DMS79 treated with DMSO at 0.1 percent for 48 hours (cell line): ENCODE measurements around the gene SLC1A3.
"Not testable (repeated sequence)": the region's sequence is repeated elsewhere in the genome, so short reads cannot be mapped to it uniquely, and the experiment has no call there.

Experiments used
- DNase-seq: peaks from one replicate; lab custom pipeline; 2025; lab: John Stamatoyannopoulos, UW

Gene SLC1A3

GRCh38 chr5:36606428-36607113 lies at the start of gene SLC1A3:
Gene SLC1A3, plus strand, starts transcription at chr5:36606606. Its CDS starts 1,818 bp downstream, at chr5:36608424.
- peak; percentile 7 for DNase-seq

- no peak for DNase-seq
Observed at GRCh38 chr5:36558641-36559040, 47.8 kb upstream of the SLC1A3 start.

DNA sequence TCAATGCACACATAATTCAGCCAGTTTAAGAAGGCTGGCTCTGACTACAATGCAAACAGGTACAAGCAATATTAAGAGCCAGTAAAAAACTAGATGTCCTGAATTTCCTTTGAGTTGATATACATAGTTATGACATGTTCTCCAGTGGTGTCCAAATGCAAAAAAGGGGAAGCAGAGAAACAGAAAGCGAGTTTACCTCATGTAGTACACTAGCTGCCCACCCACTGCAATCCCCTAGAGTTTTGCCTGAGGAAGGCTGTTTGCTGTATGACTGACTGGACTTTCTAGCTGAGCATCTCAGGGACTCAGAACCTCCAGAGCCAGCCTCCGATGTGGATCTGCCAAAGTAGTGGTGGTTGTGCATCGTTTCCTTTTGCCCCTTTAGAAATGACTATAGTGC lies 44.8 kb upstream of the SLC1A3 start:
- DNase-seq: no peak

DNA sequence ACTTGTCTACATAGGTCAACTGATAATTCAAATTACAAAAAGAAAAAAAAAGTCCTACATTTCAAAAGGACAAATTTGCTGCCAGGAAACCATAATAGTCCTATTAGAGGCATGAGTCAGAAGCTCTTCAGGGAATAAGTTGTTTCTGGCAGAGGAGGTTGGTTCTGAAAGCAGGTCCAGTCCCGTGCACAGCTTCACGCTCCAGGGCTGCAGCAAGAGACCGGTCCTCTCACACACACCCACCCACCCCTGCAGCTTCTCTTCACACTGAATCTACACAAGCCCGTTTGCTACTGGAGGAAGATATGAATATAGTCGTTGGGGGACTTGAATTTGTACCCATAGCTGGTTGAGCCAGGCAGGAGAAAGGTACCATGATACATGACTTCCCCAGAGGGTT lies 36.9 kb upstream of the SLC1A3 start:
- no peak for DNase-seq

- DNase-seq: no peak
Observed at GRCh38 chr5:36570301-36571095, 35.9 kb upstream of the SLC1A3 start.

GRCh38 chr5:36571401-36572042 lies 34.9 kb upstream of the SLC1A3 start:
- DNase-seq: no peak

DNA sequence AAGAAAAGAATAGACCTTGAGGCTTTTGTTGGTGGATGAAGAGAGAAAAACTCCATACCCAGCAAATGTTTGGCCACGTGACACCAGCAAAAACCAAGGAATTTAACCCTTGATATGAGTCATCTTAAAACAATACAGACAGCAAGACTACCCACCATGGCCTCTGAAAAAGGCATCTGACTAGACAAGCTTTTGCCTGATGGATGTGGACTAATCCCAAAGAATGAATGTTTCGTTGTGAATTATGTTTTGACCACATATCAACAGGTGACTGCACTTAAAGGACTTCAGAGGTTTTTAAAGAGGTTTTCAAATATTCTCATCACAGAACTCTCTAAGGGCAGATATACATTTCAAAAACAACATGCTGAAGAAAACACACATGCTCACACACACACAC lies 33.0 kb upstream of the SLC1A3 start:
- DNase-seq: no peak

DNA sequence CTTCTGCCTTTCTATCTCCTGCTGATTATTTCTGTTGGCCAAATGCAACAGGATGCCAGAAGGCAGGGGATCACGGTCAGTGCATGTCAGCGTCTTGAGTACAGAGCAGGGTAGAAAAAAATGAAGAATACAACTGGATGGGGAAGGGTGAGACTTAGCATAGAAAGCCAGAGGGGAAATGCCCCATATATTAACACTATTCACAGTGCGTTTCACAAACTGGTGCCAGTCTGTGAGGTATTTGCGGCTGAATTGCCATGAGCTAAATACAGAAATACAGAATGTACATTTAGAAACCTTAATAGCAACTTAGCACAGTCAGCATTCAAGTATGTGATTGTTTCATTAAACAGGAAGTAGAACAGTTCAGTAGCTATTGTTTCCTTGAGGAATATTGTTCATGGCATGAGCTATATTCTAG lies 31.0 kb upstream of the SLC1A3 start:
- no peak for DNase-seq

- DNase-seq: no peak
Observed at GRCh38 chr5:36576721-36577120, 29.7 kb upstream of the SLC1A3 start.

GRCh38 chr5:36579858-36580257 lies 26.5 kb upstream of the SLC1A3 start:
- not testable (repeated sequence) for DNase-seq

DNA sequence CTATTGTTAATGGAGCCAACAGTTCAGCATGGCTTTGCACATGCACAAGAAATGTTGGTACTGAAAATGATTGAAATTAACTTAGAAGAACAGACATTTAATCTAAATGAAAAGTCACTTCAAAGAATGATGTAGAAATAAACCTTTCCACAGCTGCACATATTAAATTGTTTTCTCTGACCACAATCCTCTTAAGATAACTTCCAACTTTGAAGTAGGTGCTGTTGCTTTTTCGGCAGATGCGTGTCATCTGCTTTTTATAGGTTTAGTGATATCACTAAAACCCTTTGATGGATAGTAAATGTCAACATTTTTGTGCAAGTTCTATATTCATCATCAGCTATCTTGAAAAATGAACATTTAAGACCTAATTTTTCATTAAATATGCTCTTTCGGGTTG lies 25.3 kb upstream of the SLC1A3 start:
- DNase-seq: no peak

GRCh38 chr5:36584009-36584875 lies 22.2 kb upstream of the SLC1A3 start:
- no peak for DNase-seq

DNA sequence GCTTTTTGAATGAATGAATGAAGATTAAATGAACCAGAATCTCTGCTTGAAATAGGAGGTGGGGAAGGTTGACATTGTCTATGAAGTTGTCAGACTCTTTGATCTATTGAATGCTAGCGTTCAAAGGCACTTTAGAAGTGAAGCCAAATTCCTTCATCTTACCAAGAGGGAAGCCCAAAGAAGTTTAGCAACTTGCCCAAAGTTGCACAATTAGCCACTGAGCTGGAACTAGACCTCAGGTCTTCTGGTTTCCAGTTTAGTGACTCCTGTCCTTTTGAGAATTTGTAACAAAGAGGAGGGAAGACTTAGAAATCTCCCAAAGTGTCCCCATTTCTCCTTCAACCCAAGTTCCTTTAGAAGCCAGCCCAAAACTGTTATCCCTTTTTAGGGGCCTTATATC lies 20.7 kb upstream of the SLC1A3 start:
- no peak for DNase-seq

DNA sequence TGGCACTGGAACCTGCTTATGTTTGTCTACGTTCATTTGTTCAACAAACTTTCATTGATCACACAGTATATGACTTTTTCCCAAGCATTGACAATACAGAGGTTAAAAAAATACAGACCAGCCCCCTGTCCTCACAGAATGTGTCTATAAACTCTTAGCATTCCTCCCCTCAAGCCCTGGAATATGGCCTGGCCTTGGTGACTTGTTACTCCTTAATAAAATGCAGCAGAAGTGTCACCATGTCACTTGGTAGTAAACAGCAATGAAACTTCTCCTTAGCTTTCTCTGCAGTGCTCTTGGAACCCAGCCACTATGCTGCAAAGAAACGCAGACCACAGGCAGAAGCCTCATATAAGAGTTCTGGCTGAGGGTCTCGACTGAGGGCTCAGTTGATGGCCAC lies 19.1 kb upstream of the SLC1A3 start:
- no peak for DNase-seq

GRCh38 chr5:36589735-36590134 lies 16.7 kb upstream of the SLC1A3 start:
- DNase-seq: not testable (repeated sequence)

- peak; percentile 59 for DNase-seq
Observed at GRCh38 chr5:36590513-36591286, 15.7 kb upstream of the SLC1A3 start.

DNA sequence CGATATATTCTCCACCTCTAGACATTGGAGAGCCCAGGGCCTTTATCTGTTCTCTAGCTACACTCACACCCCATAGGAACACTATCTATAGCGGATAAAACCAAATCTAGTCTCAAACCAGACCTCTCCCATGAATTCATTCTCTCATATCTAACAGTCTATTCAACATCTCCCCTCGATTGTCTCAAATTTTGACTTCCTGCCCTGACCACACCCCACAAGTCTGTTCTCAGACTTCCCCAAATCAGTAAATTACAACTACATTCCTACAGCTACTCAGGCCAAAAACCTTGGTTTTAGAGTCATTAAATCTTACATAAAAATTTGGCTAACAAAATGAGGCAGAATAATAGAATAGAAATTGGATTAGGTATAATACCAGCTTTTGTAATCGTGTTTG lies 12.5 kb upstream of the SLC1A3 start:
- no peak for DNase-seq

DNA sequence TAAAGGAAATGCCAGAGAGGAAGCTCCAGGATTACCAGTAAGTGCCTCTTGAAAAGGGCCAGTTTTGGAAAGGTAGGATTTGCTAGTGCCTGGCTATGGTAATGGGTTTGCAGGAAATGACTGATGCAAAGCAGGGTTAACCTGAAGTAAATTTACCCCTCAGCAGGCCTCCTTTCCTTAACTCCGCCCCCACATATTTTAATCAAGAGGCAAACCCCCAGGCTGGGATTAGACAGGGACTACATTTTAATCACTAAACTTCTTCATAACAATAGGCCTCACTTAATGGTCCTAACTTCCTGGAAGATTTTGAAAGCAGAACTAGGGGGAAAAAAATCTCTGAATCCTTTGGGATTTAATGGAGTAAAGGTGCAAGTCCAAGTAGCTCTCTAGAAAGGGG lies 10.2 kb upstream of the SLC1A3 start:
- no peak for DNase-seq

DNA sequence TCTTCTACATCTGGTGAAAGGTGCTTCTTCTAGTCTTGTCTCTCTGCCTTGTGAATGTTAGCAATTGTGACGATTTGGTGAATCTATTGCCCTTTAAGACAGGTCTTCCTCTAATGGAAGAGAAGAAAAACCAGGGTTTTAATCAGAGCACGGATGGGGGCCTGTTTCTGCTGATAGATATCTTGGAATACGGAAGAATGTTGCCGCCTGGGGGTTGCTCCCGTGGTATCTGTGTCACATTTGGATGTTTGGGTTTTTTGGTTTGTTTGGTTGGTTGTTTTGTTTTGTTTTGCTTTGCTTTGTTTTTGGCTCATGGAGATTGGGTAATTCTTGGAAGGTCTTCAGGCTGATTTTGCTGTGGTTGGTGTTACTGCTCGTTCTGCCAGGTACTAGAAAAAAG lies 9.7 kb upstream of the SLC1A3 start:
- no peak for DNase-seq

- no peak for DNase-seq
Observed at GRCh38 chr5:36598045-36598444, 8.4 kb upstream of the SLC1A3 start.
